Mammary epithelial cell (primary cell): ENCODE results near the gene SLC4A8.

ENCODE experiments used
- EZH2 ChIP-seq: IDR thresholded peaks from 2 replicates; pipeline ENCODE4 v1.6.1; 2012; ENCODE audit warnings: low read length, inconsistent platforms, borderline replicate concordance
- TF ChIP-seq, protein P1 (sequence below), 2 donors: IDR thresholded peaks in 1 of 2; conservative IDR thresholded peaks in 1 of 2; 2 replicates each; pipeline ENCODE4 v1.5.1; 2011 to 2012; ENCODE audit warnings: inconsistent platforms in 2 of 2, low read length in 2 of 2, mild to moderate bottlenecking in 2 of 2, control low read depth in 1 of 2, low read depth in 1 of 2; ENCODE audit not compliant: insufficient read depth in 1 of 2; ENCODE audit errors: extremely low read depth in 1 of 2

DNA sequence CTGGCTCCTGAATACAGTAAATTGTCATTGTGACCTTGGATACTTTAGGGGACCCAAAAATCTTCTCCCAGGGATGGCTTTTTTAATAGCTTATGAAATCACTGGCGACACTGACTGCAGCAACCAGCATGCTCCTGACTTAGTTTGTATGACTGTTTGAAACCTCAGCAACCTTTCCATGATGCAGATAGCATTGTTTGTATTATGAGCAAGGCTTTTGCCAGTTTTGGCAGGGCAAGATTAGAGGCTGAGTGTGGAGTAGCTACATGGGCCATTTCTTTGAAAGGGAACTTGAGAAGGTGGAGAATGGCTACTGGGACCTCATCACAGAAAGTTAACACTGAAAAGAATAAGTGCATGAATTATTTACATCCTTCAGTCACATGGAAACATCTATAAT, 50.9 kb downstream of the SLC4A8 start:
- no peak for TF ChIP-seq EZH2
- TF ChIP-seq, protein P1, sequence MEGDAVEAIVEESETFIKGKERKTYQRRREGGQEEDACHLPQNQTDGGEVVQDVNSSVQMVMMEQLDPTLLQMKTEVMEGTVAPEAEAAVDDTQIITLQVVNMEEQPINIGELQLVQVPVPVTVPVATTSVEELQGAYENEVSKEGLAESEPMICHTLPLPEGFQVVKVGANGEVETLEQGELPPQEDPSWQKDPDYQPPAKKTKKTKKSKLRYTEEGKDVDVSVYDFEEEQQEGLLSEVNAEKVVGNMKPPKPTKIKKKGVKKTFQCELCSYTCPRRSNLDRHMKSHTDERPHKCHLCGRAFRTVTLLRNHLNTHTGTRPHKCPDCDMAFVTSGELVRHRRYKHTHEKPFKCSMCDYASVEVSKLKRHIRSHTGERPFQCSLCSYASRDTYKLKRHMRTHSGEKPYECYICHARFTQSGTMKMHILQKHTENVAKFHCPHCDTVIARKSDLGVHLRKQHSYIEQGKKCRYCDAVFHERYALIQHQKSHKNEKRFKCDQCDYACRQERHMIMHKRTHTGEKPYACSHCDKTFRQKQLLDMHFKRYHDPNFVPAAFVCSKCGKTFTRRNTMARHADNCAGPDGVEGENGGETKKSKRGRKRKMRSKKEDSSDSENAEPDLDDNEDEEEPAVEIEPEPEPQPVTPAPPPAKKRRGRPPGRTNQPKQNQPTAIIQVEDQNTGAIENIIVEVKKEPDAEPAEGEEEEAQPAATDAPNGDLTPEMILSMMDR (conservative IDR thresholded peaks at IDR 0.05 in 1 of 2, IDR thresholded peaks at IDR 0.05 in 1 of 2; ENCODE audit: extremely low read depth in 1 of 2, insufficient read depth in 1 of 2, low read depth in 1 of 2, low read length in 2 of 2): no peak
